Measurements from ENCODE around the gene PLCB4. TPM values are rescaled to one million over a fixed set of nuclear protein-coding genes. Genes with fewer than 3 reads are reported as not detected.

PLCB4 gene
- total and polyA plus RNA-seq, 7 donors = 0.90 to 6.7 (median 2.1) TPM

GRCh38 chr20:9169409-9169808 lies 100.5 kb downstream of the PLCB4 start:
- Histone ChIP-seq H3K4me1 (no peaks in the 10 kb centered on the region), H3K27ac (no peak overlapping the region), H3K27me3 (ENCODE audit: insufficient read depth in 3 of 3, low read length in 2 of 3) (no peaks in the 10 kb centered on the region), H3K4me3 (no peak overlapping the region), H3K36me3 (ENCODE audit: insufficient read depth in 1 of 2, low read depth in 1 of 2) (no peaks in the 10 kb centered on the region), H3K9me3 (no peaks in the 10 kb centered on the region)
- ATAC-seq (no peak), DNase-seq (no peak)
- 98 to 99% (median 98%) methylated on average over 7 of the region's 7 CpGs for WGBS, 3 donors
- intact Hi-C loops (cut with DNase I) = no loop called here
- TF ChIP-seq CTCF (IDR thresholded peaks at IDR 0.05) = no peak

- H3K9me3 ChIP-seq = no peaks in the 10 kb centered on the region
- DNase-seq (no peak), ATAC-seq (no peak)
- no peak overlapping the region for H3K27ac ChIP-seq
- H3K36me3 ChIP-seq (ENCODE audit: insufficient read depth in 1 of 2, low read depth in 1 of 2) = no peaks in the 10 kb centered on the region
- WGBS, 3 donors = 73 to 81% (median 76%) methylated on average over 2 of the region's 2 CpGs
- no peak overlapping the region for H3K4me3 ChIP-seq
- intact Hi-C loops (cut with DNase I) = no loop called here
- no peaks in the 10 kb centered on the region for H3K27me3 ChIP-seq (ENCODE audit: insufficient read depth in 3 of 3, low read length in 2 of 3)
- TF ChIP-seq CTCF (IDR thresholded peaks at IDR 0.05) = no peak
- no peaks in the 10 kb centered on the region for H3K4me1 ChIP-seq
These were observed 104.0 kb downstream of the PLCB4 start for GRCh38 chr20:9172851-9173250.

- no peaks in the 10 kb centered on the region for H3K27me3 ChIP-seq (ENCODE audit: insufficient read depth in 3 of 3, low read length in 2 of 3)
- H3K9me3 ChIP-seq = no peaks in the 10 kb centered on the region
- WGBS, 3 donors = 56 to 82% (median 59%) methylated on average over 4 of the region's 4 CpGs
- no peaks in the 10 kb centered on the region for H3K36me3 ChIP-seq (ENCODE audit: insufficient read depth in 1 of 2, low read depth in 1 of 2)
- ATAC-seq (peak in 3 of 4 donors; percentile 69 to 86 (median 84)), DNase-seq (no peak)
- H3K27ac ChIP-seq = no peak overlapping the region
- no peak for TF ChIP-seq CTCF (IDR thresholded peaks at IDR 0.05)
- peaks cover 12% of the 10 kb centered on the region for H3K4me1 ChIP-seq
- H3K4me3 ChIP-seq = no peak overlapping the region
- intact Hi-C loops (cut with DNase I) = no loop called here
These were observed 108.4 kb downstream of the PLCB4 start for GRCh38 chr20:9177278-9177677.

GRCh38 chr20:9179193-9179802 lies 110.4 kb downstream of the PLCB4 start:
- no peak for TF ChIP-seq CTCF (IDR thresholded peaks at IDR 0.05)
- no peaks in the 10 kb centered on the region for H3K36me3 ChIP-seq (ENCODE audit: insufficient read depth in 1 of 2, low read depth in 1 of 2)
- no peak overlapping the region for H3K27ac ChIP-seq
- ATAC-seq (no peak), DNase-seq (no peak)
- 22 to 47% (median 27%) methylated on average over 1 of the region's 1 CpG for WGBS, 3 donors
- H3K9me3 ChIP-seq = no peaks in the 10 kb centered on the region
- H3K27me3 ChIP-seq (ENCODE audit: insufficient read depth in 3 of 3, low read length in 2 of 3) = no peaks in the 10 kb centered on the region
- H3K4me1 ChIP-seq = peaks cover 12% of the 10 kb centered on the region
- intact Hi-C loops (cut with DNase I) = no loop called here
- no peak overlapping the region for H3K4me3 ChIP-seq

- no peak for ATAC-seq
- H3K9me3 ChIP-seq = no peaks in the 10 kb centered on the region
- no peaks in the 10 kb centered on the region for H3K36me3 ChIP-seq (ENCODE audit: insufficient read depth in 1 of 2, low read depth in 1 of 2)
- peaks cover 12% of the 10 kb centered on the region for H3K4me1 ChIP-seq
- TF ChIP-seq CTCF (IDR thresholded peaks at IDR 0.05) = no peak
- no peak overlapping the region for H3K27ac ChIP-seq
- no peak for DNase-seq
- H3K4me3 ChIP-seq = no peak overlapping the region
- H3K27me3 ChIP-seq (ENCODE audit: insufficient read depth in 3 of 3, low read length in 2 of 3) = no peaks in the 10 kb centered on the region
- intact Hi-C loops (cut with DNase I) = no loop called here
These were observed 111.0 kb downstream of the PLCB4 start for GRCh38 chr20:9179867-9180266.

Measured in psoas muscle (tissue), 8 donors.